ENCODE measurements around the gene NTPCR.
A peak's percentile ranks its signal among the peaks of the same experiment; 100 is the strongest.

NTPCR gene

GRCh38 chr1:233025567-233025966, 75.2 kb downstream of the NTPCR start:
- TF ChIP-seq, protein P1, sequence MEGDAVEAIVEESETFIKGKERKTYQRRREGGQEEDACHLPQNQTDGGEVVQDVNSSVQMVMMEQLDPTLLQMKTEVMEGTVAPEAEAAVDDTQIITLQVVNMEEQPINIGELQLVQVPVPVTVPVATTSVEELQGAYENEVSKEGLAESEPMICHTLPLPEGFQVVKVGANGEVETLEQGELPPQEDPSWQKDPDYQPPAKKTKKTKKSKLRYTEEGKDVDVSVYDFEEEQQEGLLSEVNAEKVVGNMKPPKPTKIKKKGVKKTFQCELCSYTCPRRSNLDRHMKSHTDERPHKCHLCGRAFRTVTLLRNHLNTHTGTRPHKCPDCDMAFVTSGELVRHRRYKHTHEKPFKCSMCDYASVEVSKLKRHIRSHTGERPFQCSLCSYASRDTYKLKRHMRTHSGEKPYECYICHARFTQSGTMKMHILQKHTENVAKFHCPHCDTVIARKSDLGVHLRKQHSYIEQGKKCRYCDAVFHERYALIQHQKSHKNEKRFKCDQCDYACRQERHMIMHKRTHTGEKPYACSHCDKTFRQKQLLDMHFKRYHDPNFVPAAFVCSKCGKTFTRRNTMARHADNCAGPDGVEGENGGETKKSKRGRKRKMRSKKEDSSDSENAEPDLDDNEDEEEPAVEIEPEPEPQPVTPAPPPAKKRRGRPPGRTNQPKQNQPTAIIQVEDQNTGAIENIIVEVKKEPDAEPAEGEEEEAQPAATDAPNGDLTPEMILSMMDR (IDR thresholded peaks at IDR 0.05; ENCODE audit: insufficient read depth, low read depth, low read length, missing control alignments) = no peak
- H3K4me3 ChIP-seq (ENCODE audit: low read length) = no peak overlapping the region
- peak; percentile 92 for DNase-seq (ENCODE audit: low read depth)

GRCh38 chr1:233027046-233027445, 76.6 kb downstream of the NTPCR start:
- no peak for DNase-seq (ENCODE audit: low read depth)
- TF ChIP-seq, protein P1 (IDR thresholded peaks at IDR 0.05; ENCODE audit: insufficient read depth, low read depth, low read length, missing control alignments) = no peak
- no peak overlapping the region for H3K4me3 ChIP-seq (ENCODE audit: low read length)

DNA sequence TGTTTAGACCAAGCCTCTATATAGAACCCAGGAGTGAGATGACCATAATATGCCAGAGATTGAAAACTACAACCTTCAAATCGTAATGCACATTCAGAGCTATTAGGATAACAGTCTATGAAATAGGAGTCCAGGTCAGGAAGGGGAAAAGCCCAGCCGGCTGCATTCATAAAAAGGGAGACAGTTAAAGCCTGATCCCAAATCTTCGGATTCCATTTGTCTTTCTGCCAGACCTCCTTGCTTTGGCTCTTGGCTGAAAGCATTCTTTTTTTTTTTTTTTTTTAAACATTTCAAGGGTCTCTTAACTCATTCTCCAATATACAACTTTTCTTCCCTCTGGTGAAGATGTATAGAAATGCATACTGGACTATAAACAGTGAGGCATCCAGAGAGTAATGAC, 81.1 kb downstream of the NTPCR start:
- no peak for DNase-seq (ENCODE audit: low read depth)
- TF ChIP-seq, protein P1 (IDR thresholded peaks at IDR 0.05; ENCODE audit: insufficient read depth, low read depth, low read length, missing control alignments) = no peak
- H3K4me3 ChIP-seq (ENCODE audit: low read length) = no peak overlapping the region

DNA sequence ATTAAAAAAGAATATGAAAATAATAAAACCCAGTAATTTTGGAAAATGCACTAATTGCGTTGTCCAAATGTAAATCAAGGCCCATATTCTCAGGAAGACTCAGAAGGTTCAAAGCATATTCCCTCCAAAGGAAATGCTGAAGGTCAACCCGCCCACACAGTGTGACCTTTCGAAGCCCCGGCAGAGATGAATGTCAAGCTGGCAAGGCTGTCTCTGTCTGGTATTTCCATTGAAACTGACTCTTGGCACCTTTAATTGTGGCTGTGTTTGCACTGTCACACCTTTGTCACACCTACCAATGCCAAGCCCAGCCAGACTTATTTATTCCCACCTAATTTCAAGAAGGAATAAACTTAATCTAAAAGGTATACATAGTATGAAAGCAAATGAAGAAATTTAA, 82.5 kb downstream of the NTPCR start:
- TF ChIP-seq, protein P1 (IDR thresholded peaks at IDR 0.05; ENCODE audit: insufficient read depth, low read depth, low read length, missing control alignments) = no peak

DNA sequence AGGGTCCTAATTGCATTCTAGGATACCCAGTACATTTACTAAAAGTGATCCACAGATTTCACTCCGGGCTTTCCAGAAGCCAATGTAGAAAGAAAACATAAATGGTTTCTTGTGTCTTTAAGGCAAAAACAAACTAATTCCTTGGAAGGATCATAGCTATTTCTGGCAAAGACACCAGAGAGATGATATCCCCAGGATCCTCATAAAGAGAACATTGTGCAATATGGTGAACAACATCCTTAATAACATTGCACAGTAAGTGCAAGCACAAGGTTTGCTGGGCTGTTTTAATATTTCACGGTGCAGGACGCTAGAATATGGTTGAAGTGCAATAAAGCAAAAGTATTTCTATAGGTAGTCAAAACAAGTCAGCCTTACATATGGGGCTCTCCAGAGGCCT, 83.0 kb downstream of the NTPCR start:
- H3K4me3 ChIP-seq (ENCODE audit: low read length) = no peak overlapping the region
- TF ChIP-seq, protein P1 (IDR thresholded peaks at IDR 0.05; ENCODE audit: insufficient read depth, low read depth, low read length, missing control alignments) = no peak
- no peak for DNase-seq (ENCODE audit: low read depth)

More for the DNA sequence above, 82.5 kb downstream of the NTPCR start:
- no peak overlapping the region for H3K4me3 ChIP-seq (ENCODE audit: low read length)
- DNase-seq (ENCODE audit: low read depth) = no peak

All from epithelial cell of esophagus (primary cell).